Measurements from ENCODE around the gene IRGC. TPM values are rescaled to one million over a fixed set of nuclear protein-coding genes. Genes with fewer than 3 reads are reported as not detected.
"Not testable (repeated sequence)": the region's sequence is repeated elsewhere in the genome, so short reads cannot be mapped to it uniquely, and the experiment has no call there.

The IRGC gene, protein sequence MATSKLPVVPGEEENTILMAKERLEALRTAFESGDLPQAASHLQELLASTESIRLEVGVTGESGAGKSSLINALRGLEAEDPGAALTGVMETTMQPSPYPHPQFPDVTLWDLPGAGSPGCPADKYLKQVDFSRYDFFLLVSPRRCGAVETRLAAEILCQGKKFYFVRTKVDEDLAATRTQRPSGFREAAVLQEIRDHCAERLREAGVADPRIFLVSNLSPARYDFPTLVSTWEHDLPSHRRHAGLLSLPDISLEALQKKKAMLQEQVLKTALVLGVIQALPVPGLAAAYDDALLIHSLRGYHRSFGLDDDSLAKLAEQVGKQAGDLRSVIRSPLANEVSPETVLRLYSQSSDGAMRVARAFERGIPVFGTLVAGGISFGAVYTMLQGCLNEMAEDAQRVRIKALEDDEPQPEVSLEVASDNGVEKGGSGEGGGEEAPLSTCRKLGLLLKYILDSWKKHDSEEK
- polyA plus RNA-seq (ENCODE audit: insufficient read length): not detected
- long read RNA-seq, donor 1: 0 reads
- long read RNA-seq, donor 2: 0 reads
- long read RNA-seq, donor 3: 0 reads
- long read RNA-seq, donor 4: 0 reads
- long read RNA-seq, donor 5: 0 reads
- long read RNA-seq, donor 6: 0 reads
- long read RNA-seq, donor 7: 0 reads
- long read RNA-seq, donor 8: 0 reads

DNA sequence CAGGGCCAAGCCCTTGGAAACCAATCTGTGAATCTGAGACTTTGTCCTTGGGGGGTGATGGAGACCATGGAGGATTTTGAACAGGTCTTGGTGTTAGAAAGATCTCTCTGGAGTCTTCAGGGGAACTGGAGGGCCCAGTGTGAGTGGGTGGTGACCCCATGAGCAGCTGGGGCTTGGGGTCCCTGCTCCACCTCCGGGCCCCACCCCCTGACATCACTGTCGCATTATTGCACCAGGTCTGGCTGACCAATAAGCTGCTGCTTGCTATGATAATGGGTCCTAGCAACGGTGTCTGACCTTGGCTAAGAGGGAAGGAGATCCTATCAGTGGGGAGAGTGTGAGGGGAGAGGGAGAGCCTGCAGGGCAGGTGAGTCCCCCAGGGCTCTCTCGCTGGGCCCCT lies at the start of gene IRGC:
TSS of gene IRGC (plus strand) at position 301 of the 400 bp plus-strand sequence. CDS start 2,483 bp downstream, outside the sequence.
- DNase-seq: no peak

GRCh38 chr19:43667126-43667875 lies 48.6 kb upstream of the IRGC start:
- no peak for DNase-seq

DNA sequence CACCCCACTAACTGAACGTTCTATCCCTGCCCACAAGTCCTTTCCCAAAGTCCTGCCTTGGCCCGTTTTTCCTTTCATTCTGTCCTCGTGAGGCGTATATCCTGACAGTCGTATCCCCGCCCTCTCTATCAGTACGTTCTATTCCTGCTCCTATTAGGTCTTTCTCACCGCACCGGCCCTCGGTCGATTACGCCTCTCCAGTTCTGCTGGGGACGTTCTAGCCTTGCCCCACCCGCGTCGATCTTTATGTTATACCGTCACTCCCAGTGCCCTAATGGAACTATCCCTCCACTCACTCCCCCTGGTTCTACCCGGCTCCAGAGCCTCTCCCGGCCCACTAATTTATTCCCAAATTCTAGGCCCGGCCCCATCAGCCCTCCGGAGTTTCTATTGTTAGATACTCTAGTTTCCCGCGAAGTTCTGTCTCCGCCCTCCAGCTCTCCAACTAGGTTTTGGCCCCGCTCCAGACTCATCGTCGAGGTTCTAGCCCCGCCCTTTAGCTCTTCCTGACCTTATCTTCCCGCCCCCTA lies 47.9 kb upstream of the IRGC start:
- no peak for DNase-seq

GRCh38 chr19:43668406-43669109 lies 47.3 kb upstream of the IRGC start:
- peak; percentile 95 for DNase-seq

GRCh38 chr19:43672061-43672679 lies 43.7 kb upstream of the IRGC start:
- DNase-seq: no peak

DNA sequence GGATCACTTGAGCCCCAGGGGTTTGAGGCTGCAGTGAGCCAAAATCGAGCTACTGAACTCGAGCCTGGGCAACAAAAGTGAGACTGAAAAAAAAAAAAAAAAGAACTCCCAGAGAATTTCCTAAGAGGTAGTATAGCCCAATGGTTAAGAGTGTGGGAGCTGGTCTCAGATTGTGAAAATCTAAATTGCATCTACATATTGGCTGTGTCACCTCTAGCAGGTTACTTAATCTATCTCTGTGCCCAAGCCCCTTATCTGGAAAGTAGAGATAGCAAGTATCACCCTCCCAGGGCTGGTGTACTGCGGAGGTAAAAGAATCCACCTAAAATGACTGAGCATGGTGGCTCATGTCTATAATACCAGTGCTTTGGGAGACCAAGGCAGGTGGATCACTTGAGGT lies 42.2 kb upstream of the IRGC start:
- DNase-seq: no peak

- no peak for DNase-seq
Measured at GRCh38 chr19:43674183-43674582, 41.7 kb upstream of the IRGC start.

DNA sequence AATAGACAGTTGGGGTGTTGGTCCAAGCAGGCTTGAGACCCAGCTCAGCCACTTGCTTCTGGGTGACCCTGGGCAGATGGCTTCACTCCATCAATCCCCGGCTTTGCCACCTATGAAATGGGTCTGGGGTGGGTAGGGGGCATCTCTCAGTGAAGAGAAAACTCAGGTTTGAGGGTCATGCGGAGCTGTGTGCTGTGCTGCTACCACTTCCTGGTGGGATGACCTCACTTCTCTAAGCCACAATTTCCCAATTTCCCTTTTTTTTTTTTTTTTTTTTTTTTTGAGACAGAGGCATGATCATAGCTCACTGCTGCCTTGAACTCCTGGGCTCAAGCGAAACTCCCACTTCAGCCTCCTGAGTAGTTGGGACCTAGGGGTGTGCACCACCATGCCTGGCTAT lies 41.3 kb upstream of the IRGC start:
- no peak for DNase-seq

- no peak for DNase-seq
Measured at GRCh38 chr19:43675269-43675879, 40.5 kb upstream of the IRGC start.

GRCh38 chr19:43675906-43676305 lies 40.0 kb upstream of the IRGC start:
- DNase-seq: no peak

GRCh38 chr19:43678512-43679261 lies 37.2 kb upstream of the IRGC start:
- DNase-seq: no peak

GRCh38 chr19:43681821-43682220 lies 34.1 kb upstream of the IRGC start:
- DNase-seq: no peak

GRCh38 chr19:43682269-43682668 lies 33.6 kb upstream of the IRGC start:
- not testable (repeated sequence) for DNase-seq

DNA sequence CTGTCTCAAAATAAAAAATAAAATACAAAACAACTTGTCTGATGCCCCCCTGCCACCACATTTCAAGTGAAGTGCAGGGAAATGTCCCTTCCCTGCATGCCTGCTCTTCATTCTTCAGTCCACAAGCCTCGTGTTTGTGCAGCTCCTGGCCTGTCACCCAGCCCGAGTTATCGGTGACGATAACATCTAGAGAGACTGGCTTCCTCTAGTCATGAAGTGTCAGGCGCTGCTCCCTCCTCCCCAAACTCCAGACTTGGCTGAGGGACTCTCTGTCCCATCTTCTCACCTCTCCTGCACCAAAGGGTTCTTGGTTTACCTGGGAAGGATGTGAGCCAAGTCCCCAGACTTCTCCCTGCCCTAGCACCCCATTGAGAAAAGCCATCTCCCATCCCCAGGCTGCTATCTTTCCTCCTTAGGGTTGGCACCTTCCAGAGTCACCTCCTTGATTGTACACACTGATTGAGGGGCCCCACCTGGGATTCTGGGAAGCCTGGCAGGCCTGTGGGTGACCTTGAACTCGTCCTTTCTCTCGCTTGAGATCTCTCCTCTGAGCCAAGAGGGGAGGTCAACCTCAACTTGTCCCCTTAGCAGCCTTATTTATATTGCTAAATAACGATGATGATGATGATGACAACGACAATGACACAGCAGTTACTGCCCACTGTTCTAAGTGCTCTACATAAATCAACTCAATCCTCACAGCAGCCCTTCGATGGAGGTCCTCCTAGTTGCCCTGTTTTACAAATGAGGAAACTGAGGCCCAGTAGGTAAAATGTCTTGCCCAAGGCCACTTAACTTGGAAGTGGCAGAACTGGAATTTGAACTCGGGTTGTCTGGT lies 32.8 kb upstream of the IRGC start:
- DNase-seq: no peak

GRCh38 chr19:43683905-43684304 lies 32.0 kb upstream of the IRGC start:
- DNase-seq: no peak

DNA sequence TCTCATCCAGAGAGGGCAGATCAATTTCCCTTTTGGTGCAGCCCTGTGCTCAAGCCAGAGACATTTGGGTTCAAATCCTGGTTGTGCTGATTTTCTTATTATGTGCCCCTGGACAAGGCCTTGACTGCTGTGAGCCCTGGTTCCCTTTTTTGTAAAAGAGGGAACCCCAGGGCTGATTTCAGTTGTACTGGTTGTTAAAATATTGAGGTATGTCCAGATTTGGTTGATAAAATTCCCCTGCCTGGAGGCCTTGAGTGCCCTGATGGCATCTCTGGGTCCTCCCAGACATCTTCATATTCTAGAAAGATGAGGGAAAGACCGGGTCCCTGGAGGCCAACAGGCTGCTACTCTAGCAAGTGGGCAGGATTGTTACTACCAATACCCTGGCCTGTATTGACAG lies 31.6 kb upstream of the IRGC start:
- DNase-seq: no peak

- no peak for DNase-seq
Measured at GRCh38 chr19:43687660-43687997, 28.2 kb upstream of the IRGC start.

- no peak for DNase-seq
Measured at GRCh38 chr19:43688059-43688701, 27.7 kb upstream of the IRGC start.

- DNase-seq: no peak
Measured at GRCh38 chr19:43690444-43690843, 25.4 kb upstream of the IRGC start.
